DMS53 (cell line): ENCODE results near the gene ANAPC16.
"Not testable (repeated sequence)": the region's sequence is repeated elsewhere in the genome, so short reads cannot be mapped to it uniquely, and the experiment has no call there.

Experiments
- DNase-seq: peaks from one replicate; lab custom pipeline; 2025; lab: John Stamatoyannopoulos, UW

Gene ANAPC16

GRCh38 chr10:72211832-72212231 lies 4.0 kb upstream of the ANAPC16 start:
- not testable (repeated sequence) for DNase-seq

GRCh38 chr10:72218325-72218724 lies 2.5 kb downstream of the ANAPC16 start:
- no peak for DNase-seq

GRCh38 chr10:72218726-72219125 lies 2.9 kb downstream of the ANAPC16 start:
- no peak for DNase-seq

- no peak for DNase-seq
Measured at GRCh38 chr10:72219235-72219814, 3.5 kb downstream of the ANAPC16 start.

- DNase-seq: no peak
Measured at GRCh38 chr10:72220637-72221036, 4.8 kb downstream of the ANAPC16 start.

GRCh38 chr10:72221278-72221677 lies 5.5 kb downstream of the ANAPC16 start:
- no peak for DNase-seq

- DNase-seq: no peak
Measured at GRCh38 chr10:72223743-72224101, 7.9 kb downstream of the ANAPC16 start.

- not testable (repeated sequence) for DNase-seq
Measured at GRCh38 chr10:72224191-72224590, 8.4 kb downstream of the ANAPC16 start.

GRCh38 chr10:72226418-72227027 lies 10.7 kb downstream of the ANAPC16 start:
- DNase-seq: no peak

GRCh38 chr10:72227826-72228225 lies 12.0 kb downstream of the ANAPC16 start:
- DNase-seq: no peak

GRCh38 chr10:72228318-72228751 lies 12.5 kb downstream of the ANAPC16 start:
- DNase-seq: no peak

GRCh38 chr10:72229261-72230251 lies 13.7 kb downstream of the ANAPC16 start:
- no peak for DNase-seq

GRCh38 chr10:72233621-72234020 lies 17.8 kb downstream of the ANAPC16 start:
- DNase-seq: no peak

GRCh38 chr10:72234560-72235095 lies 18.8 kb downstream of the ANAPC16 start:
- DNase-seq: peak; percentile 24

- DNase-seq: no peak
Measured at GRCh38 chr10:72235544-72236279, 19.9 kb downstream of the ANAPC16 start.

GRCh38 chr10:72238392-72239175 lies 22.8 kb downstream of the ANAPC16 start:
- DNase-seq: no peak

- DNase-seq: no peak
Measured at GRCh38 chr10:72239409-72239808, 23.6 kb downstream of the ANAPC16 start.

- no peak for DNase-seq
Measured at GRCh38 chr10:72240371-72240770, 24.6 kb downstream of the ANAPC16 start.

GRCh38 chr10:72241691-72242252 lies 26.0 kb downstream of the ANAPC16 start:
- DNase-seq: no peak

GRCh38 chr10:72242675-72243074 lies 26.9 kb downstream of the ANAPC16 start:
- DNase-seq: no peak
